KOPT-K1 (cell line): ENCODE measurements around the gene KRT36.

ENCODE experiments used
- H3K27ac ChIP-seq: fragments of 200-600 bp; sonication (generic); 2 replicates; pipeline ENCODE4 v1.5.1; 2016; ENCODE audit warnings: antibody characterized with exemption, mild to moderate bottlenecking, low read depth, low read length; ENCODE audit not compliant: poor library complexity, severe bottlenecking
- H3K36me3 ChIP-seq: fragments of 200-600 bp; sonication (generic); 2 replicates; pipeline ENCODE4 v1.5.1; 2017; ENCODE audit warnings: antibody characterized with exemption, mild to moderate bottlenecking, low read length, moderate library complexity; ENCODE audit not compliant: insufficient read depth
- H3K9me3 ChIP-seq: fragments of 200-600 bp; sonication (generic); 2 replicates; pipeline ENCODE4 v1.5.1; 2017; ENCODE audit warnings: antibody characterized with exemption, low read length, mild to moderate bottlenecking; ENCODE audit not compliant: insufficient read depth, poor library complexity, severe bottlenecking

Gene KRT36

DNA sequence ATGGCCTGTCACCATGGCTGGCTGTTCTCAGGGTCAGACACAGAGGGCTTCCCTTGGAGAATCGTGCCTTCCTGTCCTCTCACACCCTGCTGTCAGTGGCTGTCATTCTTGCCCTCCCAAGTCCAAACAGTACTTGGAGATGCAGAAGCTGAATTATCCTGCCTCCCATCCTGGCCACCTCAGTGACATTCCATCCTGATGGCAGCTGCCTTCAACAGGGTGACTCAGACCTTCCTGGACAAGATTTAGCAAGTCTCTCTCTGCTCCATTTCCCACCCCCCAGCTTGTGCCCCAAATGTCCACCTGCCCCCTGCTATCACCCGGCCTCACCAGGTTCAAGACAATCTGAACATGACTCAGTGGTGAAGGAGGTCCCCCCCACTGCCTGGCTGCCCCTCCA lies 4.8 kb upstream of the KRT36 start:
- H3K36me3 ChIP-seq, result no peaks in the 10 kb centered on the region
- H3K27ac ChIP-seq, result no peak overlapping the region
- no peaks in the 10 kb centered on the region for H3K9me3 ChIP-seq

DNA sequence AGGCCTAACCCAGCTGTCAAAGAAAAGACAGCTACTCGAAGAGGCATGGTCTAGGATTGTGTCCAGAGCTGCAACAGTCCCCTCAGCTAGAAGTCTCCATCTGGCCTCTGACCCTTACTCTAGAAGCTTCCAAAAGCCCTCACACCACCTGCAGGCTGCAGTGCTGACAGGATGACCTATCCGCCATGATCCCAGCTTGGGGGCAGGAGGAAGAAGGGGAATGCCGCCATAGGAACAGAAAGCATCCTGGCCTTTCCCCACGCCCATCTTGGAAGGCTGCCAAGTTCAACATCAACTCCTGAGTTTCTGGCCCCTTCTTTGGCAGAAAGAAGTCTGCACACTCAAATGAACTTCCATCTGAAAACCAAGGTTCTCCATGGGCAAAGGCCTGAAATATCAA lies 3.1 kb upstream of the KRT36 start:
- Histone ChIP-seq H3K36me3 (no peaks in the 10 kb centered on the region), H3K9me3 (no peaks in the 10 kb centered on the region), H3K27ac (no peak overlapping the region)

- no peaks in the 10 kb centered on the region for H3K36me3 ChIP-seq
- no peaks in the 10 kb centered on the region for H3K9me3 ChIP-seq
- no peak overlapping the region for H3K27ac ChIP-seq
These were observed 2.6 kb upstream of the KRT36 start for GRCh38 chr17:41492351-41492750.

DNA sequence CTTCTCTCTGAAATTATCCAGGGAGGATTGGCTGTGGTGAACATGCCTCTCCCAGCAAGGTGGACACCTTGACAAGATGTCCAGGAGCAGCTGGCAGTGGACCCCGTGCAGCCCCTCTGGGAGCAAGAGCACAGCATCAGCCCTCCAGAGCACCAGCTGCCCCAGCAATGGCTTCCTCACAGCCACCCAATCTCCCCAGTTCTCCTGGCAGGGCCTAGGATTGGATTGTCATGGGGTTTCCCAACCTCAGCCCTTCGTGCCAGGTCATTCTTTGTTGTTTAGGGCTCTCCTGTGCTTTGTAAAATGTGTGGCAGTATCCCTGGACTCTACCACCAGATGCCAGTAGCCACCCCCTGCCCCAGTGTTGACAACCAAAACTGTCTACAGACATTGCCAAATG lies 1.8 kb upstream of the KRT36 start:
- H3K27ac ChIP-seq, result no peak overlapping the region
- no peaks in the 10 kb centered on the region for H3K36me3 ChIP-seq
- H3K9me3 ChIP-seq, result no peaks in the 10 kb centered on the region

GRCh38 chr17:41490000-41490990 lies 585 bp upstream of the KRT36 start:
- Histone ChIP-seq H3K27ac (no peak overlapping the region), H3K9me3 (no peaks in the 10 kb centered on the region), H3K36me3 (no peaks in the 10 kb centered on the region)

DNA sequence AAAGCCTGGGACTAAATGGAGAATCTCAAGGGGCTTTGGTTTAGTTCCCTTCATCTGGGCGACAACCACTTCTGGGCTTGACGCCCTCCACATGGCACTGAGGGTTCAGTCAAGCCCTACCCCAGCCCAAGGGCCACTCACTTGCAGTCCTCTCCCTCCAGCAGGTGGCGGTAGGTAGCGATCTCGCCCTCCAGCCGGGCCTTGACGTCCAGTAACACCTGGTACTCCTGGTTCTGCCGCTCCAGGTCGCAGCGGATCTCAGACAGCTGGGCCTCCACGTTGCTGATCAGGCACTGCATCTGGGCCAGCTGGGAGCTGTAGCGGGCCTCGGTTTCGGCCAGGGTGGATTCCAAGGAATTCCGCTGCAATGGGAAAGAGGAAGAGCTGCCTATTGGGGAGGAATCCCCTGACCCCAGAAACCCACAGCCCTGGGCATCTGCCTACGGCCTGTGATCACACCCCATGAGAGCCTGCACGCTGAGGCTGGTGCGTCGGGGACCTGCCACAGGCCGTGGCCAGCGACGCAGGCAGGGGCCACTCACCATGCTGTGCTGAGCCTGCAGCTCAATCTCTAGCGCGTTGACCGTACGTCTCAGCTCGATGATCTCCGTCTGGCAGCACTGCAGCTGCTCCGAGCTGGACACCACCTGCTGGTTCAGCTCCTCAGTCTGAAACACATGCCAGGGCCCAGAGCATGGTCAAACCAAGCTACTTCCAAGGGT lies 2.7 kb downstream of the KRT36 start:
- Histone ChIP-seq H3K9me3 (no peaks in the 10 kb centered on the region), H3K36me3 (no peaks in the 10 kb centered on the region), H3K27ac (no peak overlapping the region)

- Histone ChIP-seq H3K36me3 (no peaks in the 10 kb centered on the region), H3K27ac (no peak overlapping the region), H3K9me3 (no peaks in the 10 kb centered on the region)
These were observed 3.4 kb downstream of the KRT36 start for GRCh38 chr17:41486316-41486715.

- no peaks in the 10 kb centered on the region for H3K36me3 ChIP-seq
- H3K9me3 ChIP-seq, result no peaks in the 10 kb centered on the region
- H3K27ac ChIP-seq, result no peak overlapping the region
These were observed 4.5 kb downstream of the KRT36 start for GRCh38 chr17:41484920-41485904.

DNA sequence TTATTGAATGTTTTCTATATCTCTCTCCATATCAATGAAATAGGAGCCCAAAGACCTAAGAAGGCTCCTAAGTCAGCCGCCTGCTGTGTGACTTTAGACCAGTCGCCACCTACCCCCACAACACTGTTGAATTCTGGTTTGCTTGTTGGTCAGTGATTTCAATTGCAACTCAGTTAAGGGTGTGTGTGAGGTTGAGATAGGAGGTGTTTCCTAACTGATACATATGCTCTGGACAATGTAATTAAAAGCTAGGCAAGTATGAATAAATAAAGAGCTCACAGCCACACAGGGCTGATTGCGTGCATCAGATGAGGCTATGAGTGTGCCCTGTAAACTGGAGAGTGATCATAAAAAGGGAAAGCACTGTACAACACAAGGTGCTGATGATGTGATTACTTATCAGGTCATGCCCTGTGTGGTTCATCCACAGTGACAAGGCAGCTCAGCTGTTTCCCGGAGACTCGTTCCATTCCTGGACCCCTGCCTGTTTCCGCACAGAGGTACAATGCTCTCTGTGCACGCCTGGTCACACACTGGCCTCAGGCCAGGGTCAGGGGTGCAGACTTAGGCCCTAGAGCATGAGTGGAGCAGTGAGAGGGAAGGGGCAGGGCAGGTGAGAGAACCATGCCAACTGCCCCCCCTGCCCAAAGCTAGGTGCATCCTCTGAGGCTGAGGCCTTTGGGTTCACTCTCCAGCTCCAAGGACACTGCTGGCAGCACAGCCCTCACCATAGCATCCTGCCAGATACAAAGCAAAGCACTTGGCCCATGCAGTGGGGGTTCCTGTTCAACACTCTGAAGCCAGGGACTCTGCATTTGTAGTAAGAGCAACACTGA lies 5.5 kb downstream of the KRT36 start:
- no peak overlapping the region for H3K27ac ChIP-seq
- H3K9me3 ChIP-seq, result no peaks in the 10 kb centered on the region
- no peaks in the 10 kb centered on the region for H3K36me3 ChIP-seq

DNA sequence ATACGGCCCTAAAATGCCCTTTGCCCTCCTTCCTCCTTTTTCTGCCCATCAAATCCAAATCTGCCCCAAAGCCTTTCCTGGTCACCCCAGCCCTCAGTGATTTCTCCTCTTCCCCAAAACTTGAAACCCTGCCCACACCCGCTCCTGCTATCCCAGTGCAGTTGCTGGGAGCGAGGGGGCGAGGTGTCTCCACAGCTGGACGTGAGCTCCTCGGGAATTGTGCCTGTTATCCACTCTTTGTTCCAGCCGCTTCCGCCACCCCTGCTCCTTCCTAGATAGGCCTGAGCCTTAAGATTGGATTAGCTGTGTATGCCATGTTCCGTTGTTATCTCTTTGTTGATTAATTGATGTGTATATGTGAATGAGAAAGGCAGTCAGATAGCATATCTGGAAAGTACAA lies 6.2 kb downstream of the KRT36 start:
- H3K27ac ChIP-seq, result no peak overlapping the region
- H3K9me3 ChIP-seq, result no peaks in the 10 kb centered on the region
- H3K36me3 ChIP-seq, result no peaks in the 10 kb centered on the region

GRCh38 chr17:41481036-41481435 lies 8.7 kb downstream of the KRT36 start, which contains the start of gene KRT35:
KRT35 (minus strand) TSS chr17:41481151; CDS start chr17:41481097, 54 bp downstream.
- no peaks in the 10 kb centered on the region for H3K36me3 ChIP-seq
- no peaks in the 10 kb centered on the region for H3K9me3 ChIP-seq
- H3K27ac ChIP-seq, result no peak within 1 kb of the TSS

DNA sequence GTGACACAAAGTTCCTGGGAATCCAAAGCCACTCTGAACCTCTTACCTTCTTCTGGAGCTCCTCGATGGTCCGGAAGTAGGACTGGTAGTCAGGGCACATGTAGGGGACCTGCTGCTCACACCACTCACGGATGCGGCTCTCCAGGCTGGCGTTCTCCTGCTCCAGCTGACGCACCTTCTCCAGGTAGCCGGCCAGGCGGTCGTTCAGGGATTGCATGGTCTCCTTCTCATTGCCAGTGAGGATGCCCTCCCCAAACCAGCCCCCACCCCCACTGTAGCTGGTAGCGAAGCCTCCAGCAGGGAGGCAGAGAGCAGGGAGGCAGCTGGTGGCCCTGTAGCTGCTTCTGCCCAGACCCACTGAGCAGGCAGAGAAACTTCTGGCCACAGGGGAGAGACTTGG lies 9.1 kb downstream of the KRT36 start:
- H3K27ac ChIP-seq, result no peak overlapping the region
- no peaks in the 10 kb centered on the region for H3K36me3 ChIP-seq

GRCh38 chr17:41480136-41480535 lies 9.6 kb downstream of the KRT36 start:
- Histone ChIP-seq H3K27ac (no peak overlapping the region), H3K9me3 (no peaks in the 10 kb centered on the region), H3K36me3 (no peaks in the 10 kb centered on the region)

More for the DNA sequence above, 9.1 kb downstream of the KRT36 start:
- H3K9me3 ChIP-seq, result no peaks in the 10 kb centered on the region

DNA sequence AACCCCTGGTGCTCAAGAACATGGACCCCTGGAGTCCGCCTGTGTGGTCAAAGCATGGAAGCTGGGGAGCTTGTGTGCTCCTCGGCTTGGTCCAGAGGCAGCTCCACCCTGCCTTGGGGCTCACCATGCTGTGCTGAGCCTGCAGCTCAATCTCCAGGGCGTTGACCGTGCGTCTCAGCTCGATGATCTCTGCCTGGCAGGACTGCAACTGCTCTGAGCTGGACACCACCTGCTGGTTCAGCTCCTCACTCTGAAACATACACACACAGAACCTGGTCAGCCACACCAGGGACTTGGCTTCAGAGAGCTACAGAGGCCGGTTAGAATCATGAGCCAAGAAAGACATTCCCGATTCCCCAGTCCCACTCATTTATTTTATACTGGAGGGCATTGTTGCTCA lies 11.5 kb downstream of the KRT36 start:
- Histone ChIP-seq H3K27ac (no peak overlapping the region), H3K36me3 (no peaks in the 10 kb centered on the region), H3K9me3 (no peaks in the 10 kb centered on the region)
